Measurements from ENCODE around the gene STK25. TPM values are rescaled to one million over a fixed set of nuclear protein-coding genes. Genes with fewer than 3 reads are reported as not detected.

STK25 gene
- total and polyA plus RNA-seq, 2 of the 8 experiments (the other 6 are each of a cell fraction or from before 2014, with no cell fraction given): 159 to 546 TPM

Small RNA genes lying within 50 kb of the gene (microRNA-seq; reads per million reads assigned to microRNA genes)
- gene MIR3133 (ENCODE audit: borderline microRNAs expressed in 2 of 2, borderline number of aligned reads in 2 of 2, borderline replicate concordance in 1 of 2): 0 reads per million in 2 experiments

Small RNA genes lying within 50 kb of the gene (small RNA-seq; reads per million reads assigned to genes)
- not detected for gene MIR3133 (ENCODE audit: insufficient read depth)

Other genes starting within 250 kb of the STK25 start
- gene HDLBP, start 192.9 kb downstream of the STK25 start, total RNA-seq (2021; fragmentation: NEBNext Ultra II Directional; extraction: Animal tissue kit (Norgen Biotek cat#: 25700)): 329 and 360 TPM in 2 replicates
- 185 and 249 TPM in 2 replicates for gene HDLBP, start 192.9 kb downstream of the STK25 start, polyA plus RNA-seq (2011; rRNA removed)
- gene SEPTIN2, start 192.7 kb downstream of the STK25 start, total RNA-seq (2021; fragmentation: NEBNext Ultra II Directional; extraction: Animal tissue kit (Norgen Biotek cat#: 25700)): 373 and 392 TPM in 2 replicates
- 288 and 650 TPM in 2 replicates for gene SEPTIN2, start 192.7 kb downstream of the STK25 start, polyA plus RNA-seq (2011; rRNA removed)
- gene FARP2, start 152.3 kb downstream of the STK25 start, total RNA-seq (2021; fragmentation: NEBNext Ultra II Directional; extraction: Animal tissue kit (Norgen Biotek cat#: 25700)): 33.4 and 35.7 TPM in 2 replicates
- 12.4 and 12.7 TPM in 2 replicates for gene FARP2, start 152.3 kb downstream of the STK25 start, polyA plus RNA-seq (2011; rRNA removed)
- gene BOK, start 50.2 kb upstream of the STK25 start, total RNA-seq (2021; fragmentation: NEBNext Ultra II Directional; extraction: Animal tissue kit (Norgen Biotek cat#: 25700)): 33.7 and 34.7 TPM in 2 replicates
- 37.6 and 47.9 TPM in 2 replicates for gene BOK, start 50.2 kb upstream of the STK25 start, polyA plus RNA-seq (2011; rRNA removed)
- 78.9 and 82.8 TPM in 2 replicates for gene THAP4, start 128.6 kb upstream of the STK25 start, total RNA-seq (2021; fragmentation: NEBNext Ultra II Directional; extraction: Animal tissue kit (Norgen Biotek cat#: 25700))
- 83.6 and 108 TPM in 2 replicates for gene THAP4, start 128.6 kb upstream of the STK25 start, polyA plus RNA-seq (2011; rRNA removed)
- 93.7 and 103 TPM in 2 replicates for gene ATG4B, start 129.1 kb upstream of the STK25 start, total RNA-seq (2021; fragmentation: NEBNext Ultra II Directional; extraction: Animal tissue kit (Norgen Biotek cat#: 25700))
- 155 and 189 TPM in 2 replicates for gene ATG4B, start 129.1 kb upstream of the STK25 start, polyA plus RNA-seq (2011; rRNA removed)
- gene DTYMK, start 178.2 kb upstream of the STK25 start, total RNA-seq (2021; fragmentation: NEBNext Ultra II Directional; extraction: Animal tissue kit (Norgen Biotek cat#: 25700)): 69.9 and 70.5 TPM in 2 replicates
- gene DTYMK, start 178.2 kb upstream of the STK25 start, polyA plus RNA-seq (2011; rRNA removed): 58.3 and 82.3 TPM in 2 replicates
- gene ING5, start 193.5 kb upstream of the STK25 start, total RNA-seq (2021; fragmentation: NEBNext Ultra II Directional; extraction: Animal tissue kit (Norgen Biotek cat#: 25700)): 47.4 and 49.7 TPM in 2 replicates
- gene ING5, start 193.5 kb upstream of the STK25 start, polyA plus RNA-seq (2011; rRNA removed): 41.5 and 42.5 TPM in 2 replicates
- 8.1 and 8.3 TPM in 2 replicates for gene D2HGDH, start 226.0 kb upstream of the STK25 start, total RNA-seq (2021; fragmentation: NEBNext Ultra II Directional; extraction: Animal tissue kit (Norgen Biotek cat#: 25700))
- 3.4 and 9.8 TPM in 2 replicates for gene D2HGDH, start 226.0 kb upstream of the STK25 start, polyA plus RNA-seq (2011; rRNA removed)